H9 (cell line): ENCODE results near the gene C1orf105. TPM values are rescaled to one million over a fixed set of nuclear protein-coding genes. Genes with fewer than 3 reads are reported as not detected.

Experiments
- DNase-seq: peaks from one replicate; pipeline ENCODE4 v3.0.0-alpha.2; 2017
- H2AFZ ChIP-seq: one replicate; pipeline ENCODE4 v1.6.1; 2013; ENCODE audit warnings: mild to moderate bottlenecking, low read length, control low read depth, moderate library complexity
- H2AK5ac ChIP-seq: 2 replicates; pipeline ENCODE4 v1.6.1; 2013; ENCODE audit warnings: low read length, control low read depth, mixed read lengths; ENCODE audit not compliant: insufficient read length
- H2BK120ac ChIP-seq: one replicate; pipeline ENCODE4 v1.6.1; 2013; ENCODE audit warnings: low read depth, mild to moderate bottlenecking, low read length, control low read depth, inconsistent platforms; ENCODE audit not compliant: poor library complexity, severe bottlenecking
- H2BK12ac ChIP-seq: 2 replicates; pipeline ENCODE4 v1.6.1; 2013; ENCODE audit warnings: low read length, control low read depth, mixed read lengths, low read depth; ENCODE audit not compliant: insufficient read length
- H2BK15ac ChIP-seq: 2 replicates; pipeline ENCODE4 v1.6.1; 2013; ENCODE audit warnings: low read depth, low read length, control low read depth
- H2BK20ac ChIP-seq: one replicate; pipeline ENCODE4 v1.6.1; 2013; ENCODE audit warnings: low read depth, mild to moderate bottlenecking, low read length, control low read depth, inconsistent platforms; ENCODE audit not compliant: poor library complexity, severe bottlenecking
- H2BK5ac ChIP-seq: 2 replicates; pipeline ENCODE4 v1.6.1; 2013; ENCODE audit warnings: low read length, control low read depth, mixed read lengths; ENCODE audit not compliant: insufficient read length
- H3K14ac ChIP-seq: 2 replicates; pipeline ENCODE4 v1.6.1; 2013; ENCODE audit warnings: low read length, control low read depth; ENCODE audit not compliant: insufficient read depth
- H3K18ac ChIP-seq: 2 replicates; pipeline ENCODE4 v1.6.1; 2013; ENCODE audit warnings: low read depth, mild to moderate bottlenecking, mixed read lengths, low read length, control low read depth; ENCODE audit not compliant: insufficient read length
- H3K23ac ChIP-seq: 2 replicates; pipeline ENCODE4 v1.6.1; 2013; ENCODE audit warnings: low read length, control low read depth, mixed read lengths, low read depth; ENCODE audit not compliant: insufficient read length
- H3K23me2 ChIP-seq: 2 replicates; pipeline ENCODE4 v1.6.1; 2013; ENCODE audit warnings: low read depth, mild to moderate bottlenecking, mixed read lengths, low read length, control low read depth; ENCODE audit not compliant: insufficient read length, poor library complexity, severe bottlenecking
- H3K27ac ChIP-seq: 2 replicates; pipeline ENCODE4 v1.5.1; 2013; ENCODE audit warnings: low read length, control low read depth, mixed read lengths, low read depth; ENCODE audit not compliant: insufficient read length
- H3K27me3 ChIP-seq: 2 replicates; pipeline ENCODE4 v1.6.1; 2013; ENCODE audit warnings: low read length, control low read depth, inconsistent platforms; ENCODE audit not compliant: insufficient read depth
- H3K4ac ChIP-seq: 2 replicates; pipeline ENCODE4 v1.6.1; 2013; ENCODE audit warnings: low read depth, mild to moderate bottlenecking, control low read depth, inconsistent platforms, low read length, moderate library complexity
- H3K4me1 ChIP-seq: 2 replicates; pipeline ENCODE4 v1.6.1; 2013; ENCODE audit warnings: low read length, control low read depth, inconsistent platforms; ENCODE audit not compliant: insufficient read depth
- H3K4me2 ChIP-seq: 2 replicates; pipeline ENCODE4 v1.6.1; 2013; ENCODE audit warnings: low read length, control low read depth, mixed read lengths; ENCODE audit not compliant: insufficient read length, insufficient read depth
- H3K56ac ChIP-seq: 2 replicates; pipeline ENCODE4 v1.6.1; 2013; ENCODE audit warnings: low read depth, mild to moderate bottlenecking, mixed read lengths, low read length, control low read depth; ENCODE audit not compliant: insufficient read length
- H3K79me1 ChIP-seq: 2 replicates; pipeline ENCODE4 v1.6.1; 2013; ENCODE audit warnings: low read depth, mild to moderate bottlenecking, moderate library complexity, low read length, control low read depth, inconsistent platforms; ENCODE audit not compliant: insufficient read depth, poor library complexity, severe bottlenecking
- H3K79me2 ChIP-seq: 2 replicates; pipeline ENCODE4 v1.6.1; 2013; ENCODE audit warnings: low read length, control low read depth, inconsistent platforms; ENCODE audit not compliant: insufficient read depth
- H3K9ac ChIP-seq: 2 replicates; pipeline ENCODE4 v1.6.1; 2013; ENCODE audit warnings: low read length, control low read depth, mixed read lengths; ENCODE audit not compliant: insufficient read length; ENCODE audit errors: extremely low read depth
- H3K9me3 ChIP-seq: one replicate; pipeline ENCODE4 v1.6.1; 2013; ENCODE audit warnings: low read depth, low read length, inconsistent platforms; ENCODE audit not compliant: control insufficient read depth
- H3T11ph ChIP-seq: one replicate; pipeline ENCODE4 v1.6.1; 2013; ENCODE audit warnings: mild to moderate bottlenecking, low read length, control low read depth, inconsistent platforms
- H4K20me1 ChIP-seq: one replicate; pipeline ENCODE4 v1.6.1; 2013; ENCODE audit not compliant: control insufficient read depth, insufficient read length, insufficient read depth
- H4K5ac ChIP-seq: 2 replicates; pipeline ENCODE4 v1.6.1; 2013; ENCODE audit warnings: low read depth, mild to moderate bottlenecking, mixed read lengths, low read length, control low read depth; ENCODE audit not compliant: insufficient read length
- H4K8ac ChIP-seq: replicated peaks from 2 replicates; pipeline ENCODE4 v1.6.1; 2013; ENCODE audit warnings: low read length, control low read depth, mixed read lengths, low read depth; ENCODE audit not compliant: insufficient read length
- H4K91ac ChIP-seq: 2 replicates; pipeline ENCODE4 v1.6.1; 2013; ENCODE audit warnings: low read depth, mild to moderate bottlenecking, moderate library complexity, mixed read lengths, low read length, control low read depth; ENCODE audit not compliant: insufficient read length
- H3K27ac Mint-ChIP-seq, 3 experiments: 2 replicates in 2 of 3; 3 replicates in 1 of 3; pipeline ENCODE4 v1.8.0; 2020 to 2021; ENCODE audit warnings: mixed read lengths in 3 of 3, mild to moderate bottlenecking in 1 of 3, moderate library complexity in 1 of 3
- H3K27me3 Mint-ChIP-seq: 2 replicates; pipeline ENCODE4 v1.8.0; 2021; ENCODE audit warnings: low read depth, mild to moderate bottlenecking, moderate library complexity, mixed read lengths
- H3K36me3 Mint-ChIP-seq, 3 experiments: 2 replicates in 2 of 3; 3 replicates in 1 of 3; pipeline ENCODE4 v1.8.0; 2020 to 2021; ENCODE audit warnings: low read depth in 3 of 3, mixed read lengths in 3 of 3; ENCODE audit not compliant: insufficient read depth in 1 of 3
- H3K4me1 Mint-ChIP-seq, 2 experiments: 2 replicates each; pipeline ENCODE4 v1.8.0; 2020; ENCODE audit warnings: mixed read lengths in 2 of 2
- H3K4me3 Mint-ChIP-seq, 2 experiments: 2 replicates in 1 of 2; 3 replicates in 1 of 2; pipeline ENCODE4 v1.8.0; 2020 to 2021; ENCODE audit warnings: mild to moderate bottlenecking in 2 of 2, mixed read lengths in 2 of 2, moderate library complexity in 1 of 2
- H3K9me3 Mint-ChIP-seq, 2 experiments: 2 replicates in 1 of 2; 3 replicates in 1 of 2; pipeline ENCODE4 v1.8.0; 2020; ENCODE audit warnings: mild to moderate bottlenecking in 2 of 2, mixed read lengths in 2 of 2, moderate library complexity in 1 of 2
- CTCF ChIP-seq: fragments of 200-600 bp; sonication (generic); conservative IDR thresholded peaks from 3 replicates; pipeline ENCODE4 v1.8.0; 2021; ENCODE audit warnings: antibody characterized with exemption, mild to moderate bottlenecking
- WGBS: extraction: QIAGEN DNeasy Blood & Tissue Kit; methylation state at CpG from one replicate; pipeline ENCODE4 v1.1.7; 2013; ENCODE audit warnings: missing lambda C conversion rate, low lambda C conversion rate, mixed read lengths; ENCODE audit not compliant: insufficient read length; ENCODE audit errors: extremely low coverage; 5-methylcytosine and 5-hydroxymethylcytosine counted together
- total RNA-seq: library from RNA; stranded (reverse); gene quantifications from 2 replicates; pipeline ENCODE4 v1.2.1, GENCODE V29; 2021

The C1orf105 gene
- total RNA-seq, 1 experiment from 2014 or later, result not detected

DNA sequence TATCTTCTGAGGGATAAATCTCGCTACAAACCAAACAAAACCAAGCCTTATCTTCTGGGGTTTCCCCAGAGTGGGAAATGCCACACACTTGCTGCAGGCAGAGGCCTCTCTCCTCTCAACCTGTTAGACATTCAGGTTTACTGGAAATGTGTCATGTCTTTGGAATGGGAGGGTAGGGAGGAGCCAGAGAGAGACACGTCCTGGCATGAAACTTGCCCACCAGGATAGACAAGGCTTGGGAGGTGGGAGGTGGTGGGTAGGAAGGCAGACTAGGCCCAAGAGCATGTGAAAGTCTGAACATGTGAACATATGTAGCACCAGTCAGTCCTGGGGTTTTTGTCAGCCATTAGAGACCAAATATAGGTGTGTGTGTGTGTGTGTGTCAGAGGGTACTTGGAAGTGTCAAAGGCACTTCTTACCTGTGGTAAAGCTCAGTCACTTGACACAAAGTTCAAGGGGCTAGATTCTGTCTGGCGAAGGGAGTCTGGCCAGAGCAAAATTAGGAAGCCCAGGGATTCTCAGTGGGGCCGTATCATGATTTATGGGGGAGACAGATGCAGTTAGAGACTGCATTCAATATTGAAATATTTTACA lies 55.8 kb downstream of the C1orf105 start:
- Histone ChIP-seq H3K79me1 (no peaks in the 10 kb centered on the region), H3K18ac (no peak overlapping the region), H3K27me3 (no peaks in the 10 kb centered on the region), H3K4me1 (no peaks in the 10 kb centered on the region; the same call in 1 of the 2 replicates), H3K79me2 (no peaks in the 10 kb centered on the region), H3K9ac (no peak overlapping the region), H4K91ac (no peak overlapping the region), H3T11ph (no peak overlapping the region), H2BK15ac (no peak overlapping the region), H2AFZ (no peak overlapping the region), H3K23ac (no peak overlapping the region), H3K9me3 (no peaks in the 10 kb centered on the region), H2AK5ac (no peak overlapping the region), H4K8ac (no peak overlapping the region), H3K56ac (no peak overlapping the region), H2BK5ac (no peak overlapping the region), H3K23me2 (no peaks in the 10 kb centered on the region), H3K14ac (peak overlapping the region; percentile 75; the same call in 1 of the 2 replicates), H3K4ac (no peak overlapping the region), H4K5ac (no peak overlapping the region), H2BK20ac (no peak overlapping the region), H4K20me1 (no peaks in the 10 kb centered on the region), H2BK12ac (no peak overlapping the region), H2BK120ac (no peak overlapping the region), H3K27ac (no peak overlapping the region), H3K4me2 (no peak overlapping the region)
- Mint-ChIP-seq H3K9me3 (no peaks in the 10 kb centered on the region), H3K36me3 (no peaks in the 10 kb centered on the region), H3K4me3 (no peak overlapping the region), H3K27ac (peak overlapping the region in 1 of 3 experiments; percentile 54; a peak in 2 of 7 replicates), H3K27me3 (no peaks in the 10 kb centered on the region), H3K4me1 (peaks cover 6 to 7% of the 10 kb centered on the region in 2 experiments; a peak in 3 of 4 replicates)
- WGBS, result no CpG with 5 or more reads among the region's 4 CpGs
- TF ChIP-seq CTCF, result no peak
- DNase-seq, result no peak
